ENCODE results near the gene RTN4R.

DNA sequence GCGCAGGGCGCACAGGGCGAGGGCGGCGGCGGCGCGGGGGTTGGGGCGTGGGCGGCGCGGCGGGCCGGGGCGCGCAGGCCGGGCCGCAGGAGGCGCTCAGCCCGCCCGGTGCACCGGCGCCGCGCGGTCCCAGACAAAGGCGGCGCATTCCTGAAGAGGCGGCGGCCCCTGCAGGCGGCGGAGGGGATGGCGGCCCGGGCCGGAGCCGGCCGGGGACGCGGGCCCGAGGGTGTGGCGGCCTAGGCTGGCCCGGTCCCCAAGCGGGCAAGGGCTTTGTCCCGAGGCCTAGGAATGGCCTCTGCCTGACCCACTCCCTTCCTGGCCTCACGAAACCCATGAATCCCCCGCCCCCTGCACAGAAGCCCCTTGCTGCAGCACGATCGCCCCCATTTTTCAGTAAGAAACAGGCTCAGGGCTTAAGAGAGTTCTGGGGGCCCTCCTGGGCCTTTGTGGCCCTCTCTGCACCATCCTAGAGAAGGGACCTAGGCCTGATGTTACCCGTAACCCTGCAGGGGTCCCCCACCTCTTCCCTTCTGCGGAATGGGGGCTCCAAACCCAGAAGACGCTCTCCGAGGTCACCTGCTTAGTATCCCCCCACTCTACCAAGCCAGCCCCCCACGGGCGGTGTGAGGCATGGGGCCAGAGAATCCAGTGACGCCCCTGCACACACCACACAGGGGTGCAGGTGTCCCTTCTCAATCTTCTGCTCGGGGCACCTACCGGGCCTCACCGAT lies at the start of gene RTN4R:
- TF ChIP-seq, protein P1, sequence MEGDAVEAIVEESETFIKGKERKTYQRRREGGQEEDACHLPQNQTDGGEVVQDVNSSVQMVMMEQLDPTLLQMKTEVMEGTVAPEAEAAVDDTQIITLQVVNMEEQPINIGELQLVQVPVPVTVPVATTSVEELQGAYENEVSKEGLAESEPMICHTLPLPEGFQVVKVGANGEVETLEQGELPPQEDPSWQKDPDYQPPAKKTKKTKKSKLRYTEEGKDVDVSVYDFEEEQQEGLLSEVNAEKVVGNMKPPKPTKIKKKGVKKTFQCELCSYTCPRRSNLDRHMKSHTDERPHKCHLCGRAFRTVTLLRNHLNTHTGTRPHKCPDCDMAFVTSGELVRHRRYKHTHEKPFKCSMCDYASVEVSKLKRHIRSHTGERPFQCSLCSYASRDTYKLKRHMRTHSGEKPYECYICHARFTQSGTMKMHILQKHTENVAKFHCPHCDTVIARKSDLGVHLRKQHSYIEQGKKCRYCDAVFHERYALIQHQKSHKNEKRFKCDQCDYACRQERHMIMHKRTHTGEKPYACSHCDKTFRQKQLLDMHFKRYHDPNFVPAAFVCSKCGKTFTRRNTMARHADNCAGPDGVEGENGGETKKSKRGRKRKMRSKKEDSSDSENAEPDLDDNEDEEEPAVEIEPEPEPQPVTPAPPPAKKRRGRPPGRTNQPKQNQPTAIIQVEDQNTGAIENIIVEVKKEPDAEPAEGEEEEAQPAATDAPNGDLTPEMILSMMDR (IDR thresholded peaks at IDR 0.05; ENCODE audit: low read depth, low read length, poor library complexity, severe bottlenecking) = peak; percentile 49
- no peak for TF ChIP-seq EZH2phosphoT487 (IDR thresholded peaks at IDR 0.05; ENCODE audit: borderline replicate concordance, low read length)

Data from DOHH2 (cell line).